WTC11 (cell line): ENCODE results near the gene HJV. TPM values are rescaled to one million over a fixed set of nuclear protein-coding genes. Genes with fewer than 3 reads are reported as not detected.

Experiments used
- ATAC-seq: fragments of 200-7000 bp; cut with Tn5 transposase; 2 replicates; pipeline ENCODE4 v1.10.0; 2021; ENCODE audit warnings: mild to moderate bottlenecking, moderate library complexity
- CTCF ChIA-PET: fragments of 300-600 bp; sonication (Branson Sonifier 250); formaldehyde crosslinking; loops from one replicate; lab custom pipeline; 2021; ENCODE audit warnings: antibody characterized with exemption; lab: Charles Lee
- POLR2A ChIA-PET: fragments of 350-600 bp; sonication (Branson Sonifier 250); formaldehyde crosslinking; loops from one replicate; lab custom pipeline; 2021; ENCODE audit warnings: antibody characterized with exemption; lab: Charles Lee
- DNase-seq: peaks from one replicate; pipeline ENCODE4 v3.0.0; 2021; ENCODE audit warnings: low spot score
- H3K27ac Mint-ChIP-seq: 2 replicates; pipeline ENCODE4 v1.8.0; 2021; ENCODE audit warnings: mixed read lengths
- H3K27me3 Mint-ChIP-seq: 2 replicates; pipeline ENCODE4 v1.8.0; 2021; ENCODE audit warnings: low read depth, mild to moderate bottlenecking, moderate library complexity, mixed read lengths
- H3K36me3 Mint-ChIP-seq: 2 replicates; pipeline ENCODE4 v1.8.0; 2021; ENCODE audit warnings: mixed read lengths
- H3K4me1 Mint-ChIP-seq: 2 replicates; pipeline ENCODE4 v1.8.0; 2022; ENCODE audit warnings: mixed read lengths
- H3K4me3 Mint-ChIP-seq: 2 replicates; pipeline ENCODE4 v1.8.0; 2021; ENCODE audit warnings: mild to moderate bottlenecking, moderate library complexity, mixed read lengths
- H3K9me3 Mint-ChIP-seq: 2 replicates; pipeline ENCODE4 v1.8.0; 2021; ENCODE audit warnings: mixed read lengths
- AFF4 ChIP-seq: sonication (generic); formaldehyde crosslinking; IDR thresholded peaks from 2 replicates; pipeline ENCODE4 v1.8.1; 2023; ENCODE audit warnings: mild to moderate bottlenecking, missing genetic modification reagents, borderline replicate concordance
- ARID4B ChIP-seq: sonication (generic); formaldehyde crosslinking; IDR thresholded peaks from 2 replicates; pipeline ENCODE4 v1.8.0; 2023; ENCODE audit warnings: missing genetic modification reagents, mild to moderate bottlenecking, borderline replicate concordance
- ATF3 ChIP-seq: sonication (generic); formaldehyde crosslinking; conservative IDR thresholded peaks from 2 replicates; pipeline ENCODE4 v1.8.1; 2022; ENCODE audit warnings: mild to moderate bottlenecking, missing genetic modification reagents
- E2F1 ChIP-seq: sonication (generic); formaldehyde crosslinking; IDR thresholded peaks from 2 replicates; pipeline ENCODE4 v1.8.0; 2022; ENCODE audit warnings: mild to moderate bottlenecking, missing genetic modification reagents
- ETV6 ChIP-seq: sonication (generic); formaldehyde crosslinking; IDR thresholded peaks from 2 replicates; pipeline ENCODE4 v1.8.1; 2022; ENCODE audit warnings: mild to moderate bottlenecking, missing genetic modification reagents
- FOXJ3 ChIP-seq: sonication (generic); formaldehyde crosslinking; IDR thresholded peaks from 2 replicates; pipeline ENCODE4 v1.9.0; 2021; ENCODE audit warnings: missing genetic modification reagents, mild to moderate bottlenecking, borderline replicate concordance
- FOXK1 ChIP-seq: sonication (generic); formaldehyde crosslinking; IDR thresholded peaks from 2 replicates; pipeline ENCODE4 v1.8.0; 2022; ENCODE audit warnings: mild to moderate bottlenecking, moderate library complexity, missing genetic modification reagents
- FOXP4 ChIP-seq: sonication (generic); formaldehyde crosslinking; IDR thresholded peaks from 2 replicates; pipeline ENCODE4 v1.8.0; 2022; ENCODE audit warnings: mild to moderate bottlenecking, missing genetic modification reagents
- GABPB1 ChIP-seq: sonication (generic); formaldehyde crosslinking; IDR thresholded peaks from 2 replicates; pipeline ENCODE4 v1.8.1; 2023; ENCODE audit warnings: mild to moderate bottlenecking, missing genetic modification reagents
- IRF1 ChIP-seq: sonication (generic); formaldehyde crosslinking; IDR thresholded peaks from 2 replicates; pipeline ENCODE4 v1.8.0; 2023; ENCODE audit warnings: missing genetic modification reagents
- MLX ChIP-seq: sonication (generic); formaldehyde crosslinking; IDR thresholded peaks from 2 replicates; pipeline ENCODE4 v1.8.1; 2023; ENCODE audit warnings: mild to moderate bottlenecking, missing genetic modification reagents, moderate library complexity
- NFATC4 ChIP-seq: fragments of 250-450 bp; sonication (Bioruptor Pico); IDR thresholded peaks from 2 replicates; pipeline ENCODE4 v1.9.0; 2021; ENCODE audit warnings: mild to moderate bottlenecking
- NFE2L1 ChIP-seq: sonication (generic); formaldehyde crosslinking; IDR thresholded peaks from 2 replicates; pipeline ENCODE4 v1.8.1; 2023; ENCODE audit warnings: missing genetic modification reagents
- NFYB ChIP-seq: sonication (generic); formaldehyde crosslinking; conservative IDR thresholded peaks from 2 replicates; pipeline ENCODE4 v1.8.0; 2022; ENCODE audit warnings: low read depth, missing genetic modification reagents
- NR3C1 ChIP-seq: sonication (generic); formaldehyde crosslinking; conservative IDR thresholded peaks from 2 replicates; pipeline ENCODE4 v1.8.1; 2023; ENCODE audit warnings: low read depth, mild to moderate bottlenecking, missing genetic modification reagents
- SMAD3 ChIP-seq: sonication (generic); formaldehyde crosslinking; IDR thresholded peaks from 2 replicates; pipeline ENCODE4 v1.8.0; 2022; ENCODE audit warnings: missing genetic modification reagents, mild to moderate bottlenecking, borderline replicate concordance
- SMAD4 ChIP-seq: sonication (generic); formaldehyde crosslinking; IDR thresholded peaks from 2 replicates; pipeline ENCODE4 v1.8.0; 2022; ENCODE audit warnings: mild to moderate bottlenecking, missing genetic modification reagents
- SP1 ChIP-seq: sonication (generic); formaldehyde crosslinking; conservative IDR thresholded peaks from 2 replicates; pipeline ENCODE4 v1.8.1; 2022; ENCODE audit warnings: missing genetic modification reagents
- TEAD1 ChIP-seq: sonication (generic); formaldehyde crosslinking; IDR thresholded peaks from 2 replicates; pipeline ENCODE4 v1.8.0; 2022; ENCODE audit warnings: mild to moderate bottlenecking, missing genetic modification reagents
- ZBTB43 ChIP-seq: sonication (generic); formaldehyde crosslinking; IDR thresholded peaks from 2 replicates; pipeline ENCODE4 v1.8.1; 2023; ENCODE audit warnings: mild to moderate bottlenecking, missing genetic modification reagents
- ZNF121 ChIP-seq: sonication (generic); formaldehyde crosslinking; IDR thresholded peaks from 2 replicates; pipeline ENCODE4 v1.8.0; 2023; ENCODE audit warnings: missing genetic modification reagents
- ZNF232 ChIP-seq: sonication (generic); formaldehyde crosslinking; IDR thresholded peaks from 2 replicates; pipeline ENCODE4 v1.8.0; 2022; ENCODE audit warnings: mild to moderate bottlenecking, missing genetic modification reagents
- ZNF423 ChIP-seq: fragments of 250-450 bp; sonication (Bioruptor Pico); IDR thresholded peaks from 2 replicates; pipeline ENCODE4 v2.1.2; 2022; ENCODE audit warnings: mild to moderate bottlenecking, moderate library complexity
- total RNA-seq: library from RNA; stranded (reverse); gene quantifications from 3 replicates; pipeline ENCODE4 v1.2.3, GENCODE V29; 2021

HJV gene
- total RNA-seq, 1 experiment from 2014 or later = 0.31 TPM

- Mint-ChIP-seq H3K9me3 (no peaks in the 10 kb centered on the region), H3K36me3 (peaks cover 41% of the 10 kb centered on the region), H3K4me1 (peaks cover 65% of the 10 kb centered on the region), H3K4me3 (peak within 1 kb of the TSS; percentile 98), H3K27me3 (no peaks in the 10 kb centered on the region), H3K27ac (peak within 1 kb of the TSS; percentile 97)
- CTCF ChIA-PET = interaction anchor here (0.6 to 3.4 kb wide), 6 partner anchors 10 to 105 kb away, joined by 3 to 14 read pairs (median 6); no protein-coding TSS in a partner anchor
- peak; percentile 97 for ATAC-seq
- DNase-seq = peak; percentile 99
- POLR2A ChIA-PET = interaction anchor here (0.8 to 1.1 kb wide), 3 partner anchors 17 to 69 kb away, joined by 3 to 4 read pairs (median 4); partner anchors contain the start of genes LIX1L and RBM8A
- TF ChIP-seq E2F1 = 0 out of 2 replicates have a peak, but pooled peaks have one; percentile 41
- peak; percentile 65; the same call in 1 of the 2 replicates for TF ChIP-seq GABPB1 (CRISPR knock-in tag)
- TF ChIP-seq MLX = peak; percentile 100
- peak; percentile 90 for TF ChIP-seq ETV6
- TF ChIP-seq FOXK1 (CRISPR knock-in tag) = peak; percentile 100
- peak; percentile 99 for TF ChIP-seq NFYB (CRISPR knock-in tag)
- no peak for TF ChIP-seq NR3C1 (CRISPR knock-in tag)
- TF ChIP-seq IRF1 (CRISPR knock-in tag) = peak; percentile 23; the same call in 1 of the 2 replicates
- TF ChIP-seq SMAD4 (CRISPR knock-in tag) = no peak
- no peak for TF ChIP-seq ZBTB43 (CRISPR knock-in tag)
- TF ChIP-seq NFATC4 (CRISPR knock-in tag) = no peak
- peak; percentile 86; the same call in 1 of the 2 replicates for TF ChIP-seq AFF4 (CRISPR knock-in tag)
- peak; percentile 92 for TF ChIP-seq ZNF232 (CRISPR knock-in tag)
- TF ChIP-seq ZNF121 (CRISPR knock-in tag) = no peak
- TF ChIP-seq FOXJ3 (CRISPR knock-in tag) = no peak
- peak; percentile 67 for TF ChIP-seq SP1 (CRISPR knock-in tag)
- peak; percentile 73 for TF ChIP-seq FOXP4 (CRISPR knock-in tag)
- TF ChIP-seq ARID4B (CRISPR knock-in tag) = peak; percentile 79; the same call in 1 of the 2 replicates
- TF ChIP-seq NFE2L1 (CRISPR knock-in tag) = peak; percentile 32; the same call in 1 of the 2 replicates
- TF ChIP-seq TEAD1 = peak; percentile 92
- TF ChIP-seq ZNF423 (CRISPR knock-in tag) = no peak
- TF ChIP-seq ATF3 (CRISPR knock-in tag) = no peak
- peak; percentile 87; the same call in 1 of the 2 replicates for TF ChIP-seq SMAD3 (CRISPR knock-in tag)
Observed at GRCh38 chr1:145996433-145997015, 25.0 kb downstream of the HJV start, which contains the start of gene TXNIP. Gene TXNIP, minus strand, starts transcription at chr1:145996579. Its CDS starts 313 bp downstream, at chr1:145996266.
